ENCODE data around the gene IRF9.
A peak's percentile ranks its signal among the peaks of the same experiment; 100 is the strongest.

Gene IRF9

DNA sequence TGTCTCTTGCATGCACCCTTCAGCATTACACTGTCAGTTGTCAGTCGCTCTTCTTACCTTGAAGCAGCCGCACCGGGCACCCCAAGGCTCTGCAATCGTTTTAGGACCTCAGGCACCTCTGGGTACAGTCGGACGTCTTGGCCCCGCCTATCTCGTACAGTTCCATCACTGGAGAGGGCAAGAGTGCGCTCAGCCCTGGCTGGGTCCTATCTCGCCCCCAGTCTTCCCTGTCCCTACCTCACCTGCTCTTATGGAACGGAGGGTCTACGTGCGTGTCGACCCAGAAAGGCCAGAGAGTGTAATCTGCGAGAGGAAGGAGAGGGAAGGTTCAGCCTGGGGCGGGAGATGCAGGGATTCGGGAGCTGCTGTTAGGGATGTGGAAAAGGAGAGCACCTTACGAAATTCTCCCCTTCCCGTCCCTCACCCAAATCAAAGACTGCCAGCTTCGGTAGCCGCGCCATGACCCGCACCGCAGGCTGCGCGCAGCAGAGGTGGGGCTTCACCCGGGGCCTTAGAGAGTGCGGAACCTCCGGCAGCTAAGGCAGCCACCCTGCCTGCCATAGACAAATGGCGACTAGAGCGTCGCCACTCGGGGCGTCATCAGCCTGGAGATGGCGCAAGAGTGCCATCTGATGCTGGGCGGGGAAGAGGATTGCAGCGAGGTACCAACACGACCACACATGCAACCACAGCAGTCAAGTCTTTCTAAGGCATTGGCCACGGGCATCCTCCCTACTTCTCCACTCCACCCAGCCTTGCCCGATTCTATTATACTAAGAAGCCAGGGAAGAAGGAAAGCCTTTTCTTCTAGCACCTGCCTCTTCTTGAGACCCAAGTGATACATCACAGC lies 54.7 kb downstream of the IRF9 start, which contains the start of gene MDP1 (continued):
- TF ChIP-seq ZNF114 (tag by site-specific recombination; IDR thresholded peaks at IDR 0.05) (no peak), SP3 (tag by site-specific recombination; IDR thresholded peaks at IDR 0.05) (peak; percentile 65), ZNF341 (tag by site-specific recombination; IDR thresholded peaks at IDR 0.05; ENCODE audit: low read depth) (peak; percentile 14; the same call in 1 of the 2 replicates), ZNF391 (tag by site-specific recombination; IDR thresholded peaks at IDR 0.05; ENCODE audit: borderline replicate concordance, low read depth) (no peak), ZNF184 (tag by site-specific recombination; IDR thresholded peaks at IDR 0.05) (0 out of 2 replicates have a peak, but pooled peaks have one; percentile 8), ZNF121 (tag by site-specific recombination; IDR thresholded peaks at IDR 0.05) (no peak), ZNF169 (tag by site-specific recombination; IDR thresholded peaks at IDR 0.05) (no peak), ZNF670 (tag by site-specific recombination; IDR thresholded peaks at IDR 0.05; ENCODE audit: low read depth) (no peak), ZFP41 (tag by site-specific recombination; IDR thresholded peaks at IDR 0.05; ENCODE audit: borderline replicate concordance) (no peak), OSR2 (tag by site-specific recombination; IDR thresholded peaks at IDR 0.05) (no peak; the same call in 1 of the 2 replicates), BCL11A (tag by site-specific recombination; IDR thresholded peaks at IDR 0.05; ENCODE audit: low read depth) (no peak), ZNF629 (tag by site-specific recombination; IDR thresholded peaks at IDR 0.05) (peak; percentile 93), ZNF600 (tag by site-specific recombination; IDR thresholded peaks at IDR 0.05) (peak; percentile 93), KLF8 (tag by site-specific recombination; IDR thresholded peaks at IDR 0.05) (peak; percentile 98), ZBTB17 (tag by site-specific recombination; IDR thresholded peaks at IDR 0.05) (peak; percentile 87), ZNF514 (tag by site-specific recombination; IDR thresholded peaks at IDR 0.05) (no peak), ZNF792 (tag by site-specific recombination; IDR thresholded peaks at IDR 0.05) (no peak), ZNF274 (IDR thresholded peaks at IDR 0.05; ENCODE audit: low read length) (no peak), ZNF274 (tag by site-specific recombination; IDR thresholded peaks at IDR 0.05; ENCODE audit: borderline replicate concordance) (no peak), SALL2 (tag by site-specific recombination; IDR thresholded peaks at IDR 0.05; ENCODE audit: borderline replicate concordance) (no peak), ZNF776 (tag by site-specific recombination; IDR thresholded peaks at IDR 0.05; ENCODE audit: borderline replicate concordance) (no peak), ZNF843 (tag by site-specific recombination; IDR thresholded peaks at IDR 0.05) (peak; percentile 25; the same call in 1 of the 2 replicates)
- TF ChIP-seq, protein P1, sequence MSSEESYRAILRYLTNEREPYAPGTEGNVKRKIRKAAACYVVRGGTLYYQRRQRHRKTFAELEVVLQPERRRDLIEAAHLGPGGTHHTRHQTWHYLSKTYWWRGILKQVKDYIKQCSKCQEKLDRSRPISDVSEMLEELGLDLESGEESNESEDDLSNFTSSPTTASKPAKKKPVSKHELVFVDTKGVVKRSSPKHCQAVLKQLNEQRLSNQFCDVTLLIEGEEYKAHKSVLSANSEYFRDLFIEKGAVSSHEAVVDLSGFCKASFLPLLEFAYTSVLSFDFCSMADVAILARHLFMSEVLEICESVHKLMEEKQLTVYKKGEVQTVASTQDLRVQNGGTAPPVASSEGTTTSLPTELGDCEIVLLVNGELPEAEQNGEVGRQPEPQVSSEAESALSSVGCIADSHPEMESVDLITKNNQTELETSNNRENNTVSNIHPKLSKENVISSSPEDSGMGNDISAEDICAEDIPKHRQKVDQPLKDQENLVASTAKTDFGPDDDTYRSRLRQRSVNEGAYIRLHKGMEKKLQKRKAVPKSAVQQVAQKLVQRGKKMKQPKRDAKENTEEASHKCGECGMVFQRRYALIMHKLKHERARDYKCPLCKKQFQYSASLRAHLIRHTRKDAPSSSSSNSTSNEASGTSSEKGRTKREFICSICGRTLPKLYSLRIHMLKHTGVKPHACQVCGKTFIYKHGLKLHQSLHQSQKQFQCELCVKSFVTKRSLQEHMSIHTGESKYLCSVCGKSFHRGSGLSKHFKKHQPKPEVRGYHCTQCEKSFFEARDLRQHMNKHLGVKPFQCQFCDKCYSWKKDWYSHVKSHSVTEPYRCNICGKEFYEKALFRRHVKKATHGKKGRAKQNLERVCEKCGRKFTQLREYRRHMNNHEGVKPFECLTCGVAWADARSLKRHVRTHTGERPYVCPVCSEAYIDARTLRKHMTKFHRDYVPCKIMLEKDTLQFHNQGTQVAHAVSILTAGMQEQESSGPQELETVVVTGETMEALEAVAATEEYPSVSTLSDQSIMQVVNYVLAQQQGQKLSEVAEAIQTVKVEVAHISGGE (tag by site-specific recombination; conservative IDR thresholded peaks at IDR 0.05; ENCODE audit: low read depth), result peak; percentile 74
- TF ChIP-seq, protein P2, sequence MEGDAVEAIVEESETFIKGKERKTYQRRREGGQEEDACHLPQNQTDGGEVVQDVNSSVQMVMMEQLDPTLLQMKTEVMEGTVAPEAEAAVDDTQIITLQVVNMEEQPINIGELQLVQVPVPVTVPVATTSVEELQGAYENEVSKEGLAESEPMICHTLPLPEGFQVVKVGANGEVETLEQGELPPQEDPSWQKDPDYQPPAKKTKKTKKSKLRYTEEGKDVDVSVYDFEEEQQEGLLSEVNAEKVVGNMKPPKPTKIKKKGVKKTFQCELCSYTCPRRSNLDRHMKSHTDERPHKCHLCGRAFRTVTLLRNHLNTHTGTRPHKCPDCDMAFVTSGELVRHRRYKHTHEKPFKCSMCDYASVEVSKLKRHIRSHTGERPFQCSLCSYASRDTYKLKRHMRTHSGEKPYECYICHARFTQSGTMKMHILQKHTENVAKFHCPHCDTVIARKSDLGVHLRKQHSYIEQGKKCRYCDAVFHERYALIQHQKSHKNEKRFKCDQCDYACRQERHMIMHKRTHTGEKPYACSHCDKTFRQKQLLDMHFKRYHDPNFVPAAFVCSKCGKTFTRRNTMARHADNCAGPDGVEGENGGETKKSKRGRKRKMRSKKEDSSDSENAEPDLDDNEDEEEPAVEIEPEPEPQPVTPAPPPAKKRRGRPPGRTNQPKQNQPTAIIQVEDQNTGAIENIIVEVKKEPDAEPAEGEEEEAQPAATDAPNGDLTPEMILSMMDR (tag by site-specific recombination; IDR thresholded peaks at IDR 0.05), result peak; percentile 93
- TF ChIP-seq, protein P3, sequence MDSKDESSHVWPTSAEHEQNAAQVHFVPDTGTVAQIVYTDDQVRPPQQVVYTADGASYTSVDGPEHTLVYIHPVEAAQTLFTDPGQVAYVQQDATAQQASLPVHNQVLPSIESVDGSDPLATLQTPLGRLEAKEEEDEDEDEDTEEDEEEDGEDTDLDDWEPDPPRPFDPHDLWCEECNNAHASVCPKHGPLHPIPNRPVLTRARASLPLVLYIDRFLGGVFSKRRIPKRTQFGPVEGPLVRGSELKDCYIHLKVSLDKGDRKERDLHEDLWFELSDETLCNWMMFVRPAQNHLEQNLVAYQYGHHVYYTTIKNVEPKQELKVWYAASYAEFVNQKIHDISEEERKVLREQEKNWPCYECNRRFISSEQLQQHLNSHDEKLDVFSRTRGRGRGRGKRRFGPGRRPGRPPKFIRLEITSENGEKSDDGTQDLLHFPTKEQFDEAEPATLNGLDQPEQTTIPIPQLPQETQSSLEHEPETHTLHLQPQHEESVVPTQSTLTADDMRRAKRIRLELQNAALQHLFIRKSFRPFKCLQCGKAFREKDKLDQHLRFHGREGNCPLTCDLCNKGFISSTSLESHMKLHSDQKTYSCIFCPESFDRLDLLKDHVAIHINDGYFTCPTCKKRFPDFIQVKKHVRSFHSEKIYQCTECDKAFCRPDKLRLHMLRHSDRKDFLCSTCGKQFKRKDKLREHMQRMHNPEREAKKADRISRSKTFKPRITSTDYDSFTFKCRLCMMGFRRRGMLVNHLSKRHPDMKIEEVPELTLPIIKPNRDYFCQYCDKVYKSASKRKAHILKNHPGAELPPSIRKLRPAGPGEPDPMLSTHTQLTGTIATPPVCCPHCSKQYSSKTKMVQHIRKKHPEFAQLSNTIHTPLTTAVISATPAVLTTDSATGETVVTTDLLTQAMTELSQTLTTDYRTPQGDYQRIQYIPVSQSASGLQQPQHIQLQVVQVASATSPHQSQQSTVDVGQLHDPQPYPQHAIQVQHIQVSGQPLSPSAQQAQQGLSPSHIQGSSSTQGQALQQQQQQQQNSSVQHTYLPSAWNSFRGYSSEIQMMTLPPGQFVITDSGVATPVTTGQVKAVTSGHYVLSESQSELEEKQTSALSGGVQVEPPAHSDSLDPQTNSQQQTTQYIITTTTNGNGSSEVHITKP (tag by site-specific recombination; IDR thresholded peaks at IDR 0.05), result 0 out of 2 replicates have a peak, but pooled peaks have one; percentile 9
